HFFc6 (cell line): ENCODE measurements around the gene SLC41A3. TPM values are rescaled to one million over a fixed set of nuclear protein-coding genes. Genes with fewer than 3 reads are reported as not detected.
"Not testable (repeated sequence)": the region's sequence is repeated elsewhere in the genome, so short reads cannot be mapped to it uniquely, and the experiment has no call there.

ENCODE experiments used
- DNase-seq: peaks from one replicate; pipeline ENCODE4 v3.0.0-alpha.2; 2018
- H3K27ac Mint-ChIP-seq: 2 replicates; pipeline ENCODE4 v1.8.0; 2020; ENCODE audit warnings: mild to moderate bottlenecking, mixed read lengths
- H3K27me3 Mint-ChIP-seq: 2 replicates; pipeline ENCODE4 v1.8.0; 2021; ENCODE audit warnings: mild to moderate bottlenecking, moderate library complexity, mixed read lengths; ENCODE audit not compliant: insufficient read depth
- H3K36me3 Mint-ChIP-seq: 2 replicates; pipeline ENCODE4 v1.8.0; 2021; ENCODE audit warnings: low read depth, mixed read lengths
- H3K4me1 Mint-ChIP-seq: 2 replicates; pipeline ENCODE4 v1.8.0; 2020; ENCODE audit warnings: low read depth, mixed read lengths
- H3K4me3 Mint-ChIP-seq: 2 replicates; pipeline ENCODE4 v1.8.0; 2020; ENCODE audit warnings: mild to moderate bottlenecking, moderate library complexity, mixed read lengths
- H3K9me3 Mint-ChIP-seq: 2 replicates; pipeline ENCODE4 v1.8.0; 2020; ENCODE audit warnings: mild to moderate bottlenecking, mixed read lengths
- total RNA-seq, 6 experiments: library from RNA; stranded (reverse); fragmentation: NEBNext Ultra II Directional; extraction: Animal tissue kit (Norgen Biotek cat#: 25700); gene quantifications; 2 replicates in 1 of 6; 3 replicates in 5 of 6; pipeline ENCODE4 v1.2.3, GENCODE V29; 2021
- TF ChIP-seq, protein P1 (sequence below): fragments of 200-600 bp; sonication (generic); IDR thresholded peaks from 2 replicates; pipeline ENCODE4 v1.5.0; 2021; ENCODE audit warnings: antibody characterized with exemption, mild to moderate bottlenecking

Gene SLC41A3
- total RNA-seq, 6 experiments from 2014 or later: 41.6 to 54.8 (median 44.7) TPM

DNA sequence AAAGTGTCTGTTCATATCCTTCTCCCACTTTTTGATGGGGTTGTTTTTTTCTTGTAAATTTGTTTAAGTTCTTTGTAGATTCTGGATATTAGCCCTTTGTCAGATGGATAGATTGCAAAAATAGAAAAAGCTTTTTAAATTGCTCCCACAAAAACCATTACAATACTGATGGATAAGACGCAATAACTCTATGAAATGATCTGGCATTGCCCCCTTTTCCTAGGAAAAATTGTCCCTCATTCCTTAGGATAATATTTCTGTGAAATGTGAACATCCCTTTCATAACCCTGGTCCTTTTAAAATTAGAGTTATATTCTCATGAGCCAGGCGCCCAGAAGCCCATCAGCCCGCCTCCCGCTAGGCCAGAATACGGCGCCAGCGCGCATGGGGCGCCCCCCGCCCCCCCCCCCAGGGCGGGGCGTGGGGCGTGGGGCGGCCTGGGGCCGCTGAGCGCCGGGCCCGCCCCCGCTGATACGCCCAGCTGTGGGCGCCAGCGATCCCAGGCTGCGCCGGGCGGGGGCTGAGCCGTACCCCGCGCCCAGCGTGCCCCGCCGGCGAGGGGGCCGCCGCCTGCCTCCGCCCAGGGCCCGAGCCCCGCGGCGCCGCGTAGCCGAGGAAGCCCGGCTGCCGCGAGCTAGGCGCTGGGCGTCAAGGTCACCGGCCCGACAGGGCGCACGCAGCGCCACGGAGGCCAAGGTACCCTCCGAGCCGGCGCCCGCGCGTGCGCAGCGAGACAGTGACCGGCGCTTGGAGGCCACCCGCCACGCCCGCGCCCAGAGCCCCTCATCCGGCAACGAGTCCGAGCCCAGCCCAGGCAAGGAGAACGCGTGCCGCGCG is 126.0 kb downstream of the SLC41A3 start:
- no peaks in the 10 kb centered on the region for H3K36me3 Mint-ChIP-seq
- no peak for DNase-seq
- H3K27me3 Mint-ChIP-seq: peaks cover 17% of the 10 kb centered on the region; the same call in 1 of the 2 replicates
- H3K4me1 Mint-ChIP-seq: no peaks in the 10 kb centered on the region
- no peak overlapping the region for H3K4me3 Mint-ChIP-seq
- TF ChIP-seq, protein P1, sequence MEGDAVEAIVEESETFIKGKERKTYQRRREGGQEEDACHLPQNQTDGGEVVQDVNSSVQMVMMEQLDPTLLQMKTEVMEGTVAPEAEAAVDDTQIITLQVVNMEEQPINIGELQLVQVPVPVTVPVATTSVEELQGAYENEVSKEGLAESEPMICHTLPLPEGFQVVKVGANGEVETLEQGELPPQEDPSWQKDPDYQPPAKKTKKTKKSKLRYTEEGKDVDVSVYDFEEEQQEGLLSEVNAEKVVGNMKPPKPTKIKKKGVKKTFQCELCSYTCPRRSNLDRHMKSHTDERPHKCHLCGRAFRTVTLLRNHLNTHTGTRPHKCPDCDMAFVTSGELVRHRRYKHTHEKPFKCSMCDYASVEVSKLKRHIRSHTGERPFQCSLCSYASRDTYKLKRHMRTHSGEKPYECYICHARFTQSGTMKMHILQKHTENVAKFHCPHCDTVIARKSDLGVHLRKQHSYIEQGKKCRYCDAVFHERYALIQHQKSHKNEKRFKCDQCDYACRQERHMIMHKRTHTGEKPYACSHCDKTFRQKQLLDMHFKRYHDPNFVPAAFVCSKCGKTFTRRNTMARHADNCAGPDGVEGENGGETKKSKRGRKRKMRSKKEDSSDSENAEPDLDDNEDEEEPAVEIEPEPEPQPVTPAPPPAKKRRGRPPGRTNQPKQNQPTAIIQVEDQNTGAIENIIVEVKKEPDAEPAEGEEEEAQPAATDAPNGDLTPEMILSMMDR: no peak
- no peak overlapping the region for H3K27ac Mint-ChIP-seq
- no peaks in the 10 kb centered on the region for H3K9me3 Mint-ChIP-seq

DNA sequence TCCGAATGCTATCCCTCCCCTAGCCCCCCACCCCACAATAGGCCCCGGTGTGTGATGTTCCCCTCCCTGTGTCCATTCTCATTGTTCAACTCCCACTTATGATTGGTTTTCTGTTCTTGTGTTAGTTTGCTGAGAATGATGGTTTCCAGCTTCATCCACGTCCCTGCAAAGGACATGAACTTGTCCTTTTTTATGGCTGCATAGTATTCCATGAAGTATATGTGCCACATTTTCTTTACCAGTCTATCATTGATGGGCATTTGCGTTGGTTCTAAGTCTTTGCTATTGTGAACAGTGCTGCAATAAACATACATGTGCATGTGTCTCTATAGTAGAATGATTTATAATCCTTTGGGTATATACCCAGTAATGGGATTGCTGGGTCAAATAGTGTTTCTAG is 126.9 kb downstream of the SLC41A3 start:
- not testable (repeated sequence) for H3K9me3 Mint-ChIP-seq, H3K4me3 Mint-ChIP-seq, H3K36me3 Mint-ChIP-seq, DNase-seq, H3K27ac Mint-ChIP-seq, H3K4me1 Mint-ChIP-seq
- peaks cover 17% of the 10 kb centered on the region; the same call in 1 of the 2 replicates for H3K27me3 Mint-ChIP-seq

Other genes starting within 250 kb of the SLC41A3 start
- gene ROPN1B, start 114.9 kb downstream of the SLC41A3 start, total RNA-seq: not detected
- under 1 TPM in 1 of 6 experiments, not detected in 5; 0.05 TPM for gene ALDH1L1, start 96.5 kb upstream of the SLC41A3 start, total RNA-seq